Stomach (tissue), 4 donors: Measurements from ENCODE around the gene STARD10.

Experiments used
- EP300 ChIP-seq: sonication (generic); formaldehyde crosslinking; IDR thresholded peaks from one replicate; pipeline ENCODE4 v1.6.1; 2017; ENCODE audit warnings: antibody characterized with exemption
- POLR2A ChIP-seq, 4 donors: fragments of 450-650 bp; IDR thresholded peaks; one replicate each; pipeline ENCODE4 v1.6.1; 2016; ENCODE audit warnings: antibody characterized with exemption in 4 of 4, control low read depth in 2 of 4, mild to moderate bottlenecking in 1 of 4, moderate library complexity in 1 of 4
- POLR2AphosphoS5 ChIP-seq, 3 donors: sonication (generic); formaldehyde crosslinking; IDR thresholded peaks; one replicate each; pipeline ENCODE4 v1.6.1; 2016; ENCODE audit warnings: antibody characterized with exemption in 3 of 3
- TF ChIP-seq, protein P1 (sequence below), 7 experiments: fragments of 450-650 bp in 4 of 7; fragments of 200-600 bp in 3 of 7; sonication (generic) in 3 of 7; IDR thresholded peaks; one replicate each; pipeline ENCODE4 v1.5.1; 2016 to 2019; ENCODE audit warnings: antibody characterized with exemption in 7 of 7, control low read depth in 2 of 7, mild to moderate bottlenecking in 1 of 7

DNA sequence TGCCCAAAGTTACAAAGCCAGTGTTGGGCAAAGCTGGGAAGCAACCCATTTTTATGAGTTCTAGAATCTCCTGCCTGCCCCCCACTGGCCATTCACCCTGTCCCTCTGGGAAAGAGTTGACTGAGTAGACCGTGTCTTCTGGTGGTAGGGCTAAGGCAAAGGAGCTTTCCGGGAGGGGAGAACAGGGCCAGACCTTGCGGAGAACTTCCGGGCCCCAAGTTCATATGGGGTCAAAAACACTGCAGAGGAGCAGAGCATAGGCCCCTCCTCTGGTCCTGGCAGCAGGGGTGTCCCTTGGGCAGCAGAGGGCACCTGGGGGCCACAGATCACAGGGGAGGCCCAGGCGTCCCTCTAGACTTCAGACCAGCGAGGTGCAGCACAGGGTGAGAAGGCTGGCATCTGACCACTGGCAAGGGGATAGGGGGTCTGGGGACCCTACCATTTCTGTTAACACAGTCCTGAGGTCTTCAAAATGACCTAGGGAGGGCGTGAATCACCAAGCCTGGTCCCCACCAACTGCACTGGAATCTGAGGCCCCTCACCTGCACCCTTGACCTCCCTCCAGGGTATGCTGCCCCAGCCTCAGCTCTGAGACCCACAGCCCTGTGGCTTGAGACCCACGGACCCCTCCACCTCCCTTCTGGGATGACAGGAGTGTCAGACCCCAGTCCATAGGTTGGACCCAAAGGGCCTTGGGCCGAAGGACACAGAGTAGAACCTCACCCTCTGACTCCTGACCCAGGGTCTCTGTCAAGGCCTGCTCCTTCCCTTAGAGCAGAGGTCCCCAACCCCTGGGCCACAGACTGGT is 40.3 kb downstream of the STARD10 start:
- TF ChIP-seq, protein P1, sequence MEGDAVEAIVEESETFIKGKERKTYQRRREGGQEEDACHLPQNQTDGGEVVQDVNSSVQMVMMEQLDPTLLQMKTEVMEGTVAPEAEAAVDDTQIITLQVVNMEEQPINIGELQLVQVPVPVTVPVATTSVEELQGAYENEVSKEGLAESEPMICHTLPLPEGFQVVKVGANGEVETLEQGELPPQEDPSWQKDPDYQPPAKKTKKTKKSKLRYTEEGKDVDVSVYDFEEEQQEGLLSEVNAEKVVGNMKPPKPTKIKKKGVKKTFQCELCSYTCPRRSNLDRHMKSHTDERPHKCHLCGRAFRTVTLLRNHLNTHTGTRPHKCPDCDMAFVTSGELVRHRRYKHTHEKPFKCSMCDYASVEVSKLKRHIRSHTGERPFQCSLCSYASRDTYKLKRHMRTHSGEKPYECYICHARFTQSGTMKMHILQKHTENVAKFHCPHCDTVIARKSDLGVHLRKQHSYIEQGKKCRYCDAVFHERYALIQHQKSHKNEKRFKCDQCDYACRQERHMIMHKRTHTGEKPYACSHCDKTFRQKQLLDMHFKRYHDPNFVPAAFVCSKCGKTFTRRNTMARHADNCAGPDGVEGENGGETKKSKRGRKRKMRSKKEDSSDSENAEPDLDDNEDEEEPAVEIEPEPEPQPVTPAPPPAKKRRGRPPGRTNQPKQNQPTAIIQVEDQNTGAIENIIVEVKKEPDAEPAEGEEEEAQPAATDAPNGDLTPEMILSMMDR (IDR thresholded peaks at IDR 0.05): no peak
- no peak for TF ChIP-seq POLR2A (IDR thresholded peaks at IDR 0.05)
- no peak for TF ChIP-seq EP300
- TF ChIP-seq POLR2AphosphoS5 (IDR thresholded peaks at IDR 0.05): no peak
